ENCODE measurements around the gene LINGO1. TPM values are rescaled to one million over a fixed set of nuclear protein-coding genes. Genes with fewer than 3 reads are reported as not detected.

Gene LINGO1
- total RNA-seq, 4 donors from 2014 or later, result 0.13 to 0.87 (median 0.35) TPM

GRCh38 chr15:77630056-77630455 is 2.7 kb downstream of the LINGO1 start:
- TF ChIP-seq CTCF (IDR thresholded peaks at IDR 0.05) (no peak), POLR2A (IDR thresholded peaks at IDR 0.05) (no peak), EP300 (IDR thresholded peaks at IDR 0.05) (no peak), POLR2AphosphoS5 (IDR thresholded peaks at IDR 0.05) (no peak)
- no peak overlapping the region for H3K4me3 ChIP-seq
- H3K27ac ChIP-seq, result no peak overlapping the region
- ATAC-seq, result no peak
- no peaks in the 10 kb centered on the region for H3K36me3 ChIP-seq
- no peaks in the 10 kb centered on the region for H3K9me3 ChIP-seq
- H3K4me1 ChIP-seq, result peaks cover 0 to 35% (median 10%) of the 10 kb centered on the region in 3 donors
- peaks cover 50% of the 10 kb centered on the region for H3K27me3 ChIP-seq
- 84% methylated on average over 5 of the region's 9 CpGs; no CpG with 5 or more reads in 1 of the 2 donors for WGBS, 2 donors (ENCODE audit: low coverage in 1 of 2)

- Histone ChIP-seq H3K4me3 (no peak overlapping the region), H3K27me3 (peaks cover 43% of the 10 kb centered on the region), H3K9me3 (no peaks in the 10 kb centered on the region), H3K4me1 (peaks cover 0 to 29% (median 10%) of the 10 kb centered on the region in 3 donors), H3K27ac (no peak overlapping the region), H3K36me3 (no peaks in the 10 kb centered on the region)
- no peak for TF ChIP-seq EP300 (IDR thresholded peaks at IDR 0.05)
- TF ChIP-seq POLR2AphosphoS5 (IDR thresholded peaks at IDR 0.05), result no peak
- no peak for TF ChIP-seq CTCF (IDR thresholded peaks at IDR 0.05)
- no peak for TF ChIP-seq POLR2A (IDR thresholded peaks at IDR 0.05)
- WGBS, 2 donors (ENCODE audit: low coverage in 1 of 2), result 81 to 100% methylated on average over 4 to 6 of the region's 8 CpGs
- no peak for ATAC-seq
Measured at GRCh38 chr15:77629070-77630030, 3.4 kb downstream of the LINGO1 start.

- no peaks in the 10 kb centered on the region for H3K36me3 ChIP-seq
- H3K4me3 ChIP-seq, result no peak overlapping the region
- H3K4me1 ChIP-seq, result peaks cover 0 to 16% (median 7%) of the 10 kb centered on the region in 3 donors
- no peaks in the 10 kb centered on the region for H3K9me3 ChIP-seq
- H3K27me3 ChIP-seq, result peaks cover 30% of the 10 kb centered on the region
- 85 to 100% methylated on average over 1 to 2 of the region's 2 CpGs for WGBS, 2 donors (ENCODE audit: low coverage in 1 of 2)
- H3K27ac ChIP-seq, result no peak overlapping the region
- ATAC-seq, result no peak
- TF ChIP-seq CTCF (IDR thresholded peaks at IDR 0.05) (no peak), POLR2AphosphoS5 (IDR thresholded peaks at IDR 0.05) (no peak), EP300 (IDR thresholded peaks at IDR 0.05) (no peak), POLR2A (IDR thresholded peaks at IDR 0.05) (no peak)
Measured at GRCh38 chr15:77628010-77628409, 4.7 kb downstream of the LINGO1 start.

GRCh38 chr15:77627581-77627980 is 5.1 kb downstream of the LINGO1 start:
- H3K9me3 ChIP-seq, result no peaks in the 10 kb centered on the region
- H3K4me1 ChIP-seq, result peaks cover 0 to 12% (median 5%) of the 10 kb centered on the region in 3 donors
- peaks cover 27% of the 10 kb centered on the region for H3K27me3 ChIP-seq
- no peaks in the 10 kb centered on the region for H3K36me3 ChIP-seq
- ATAC-seq, result no peak
- no peak overlapping the region for H3K27ac ChIP-seq
- H3K4me3 ChIP-seq, result no peak overlapping the region
- 90% methylated on average over 2 of the region's 2 CpGs; no CpG with 5 or more reads in 1 of the 2 donors for WGBS, 2 donors (ENCODE audit: low coverage in 1 of 2)
- no peak for TF ChIP-seq CTCF (IDR thresholded peaks at IDR 0.05)
- no peak for TF ChIP-seq EP300 (IDR thresholded peaks at IDR 0.05)
- TF ChIP-seq POLR2AphosphoS5 (IDR thresholded peaks at IDR 0.05), result no peak
- TF ChIP-seq POLR2A (IDR thresholded peaks at IDR 0.05), result no peak
